ENCODE measurements around the gene PLCG1. TPM values are rescaled to one million over a fixed set of nuclear protein-coding genes. Genes with fewer than 3 reads are reported as not detected.

PLCG1 gene
- total and polyA plus RNA-seq, 2 donors (not counting 3 experiments of a cell fraction or from before 2014, with no cell fraction given): 164 to 224 TPM

- Histone ChIP-seq H3K27me3 (ENCODE audit: control insufficient read depth in 2 of 2, insufficient read depth in 2 of 2, low read length in 2 of 2) (no peaks in the 10 kb centered on the region), H3K9me1 (replicated peaks; ENCODE audit: control insufficient read depth, extremely low read depth, insufficient read depth, low read length) (no peaks in the 10 kb centered on the region), H3K4me2 (ENCODE audit: insufficient read depth, low read length) (no peak overlapping the region), H3K79me2 (ENCODE audit: control insufficient read depth, insufficient read depth, low read length) (no peaks in the 10 kb centered on the region), H3K36me3 (ENCODE audit: control insufficient read depth in 2 of 2, extremely low read depth in 1 of 2, insufficient read depth in 2 of 2, low read length in 2 of 2) (peaks cover 0 to 4% of the 10 kb centered on the region in 2 experiments), H4K20me1 (replicated peaks; ENCODE audit: control insufficient read depth, extremely low read depth, insufficient read depth, low read length) (no peaks in the 10 kb centered on the region), H3K9ac (replicated peaks; ENCODE audit: extremely low read depth, insufficient read depth, low read length) (no peak overlapping the region), H2AFZ (ENCODE audit: low read depth, low read length) (no peak overlapping the region), H3K4me1 (ENCODE audit: control insufficient read depth, extremely low read depth, insufficient read depth, low read length) (peaks cover 4% of the 10 kb centered on the region), H3K9me3 (replicated peaks; ENCODE audit: control insufficient read depth, insufficient read depth, low read length) (no peaks in the 10 kb centered on the region), H3K4me3 (replicated peaks in 1 of 3; ENCODE audit: insufficient read depth in 1 of 3, low read depth in 1 of 3, low read length in 3 of 3) (no peak overlapping the region), H3K27ac (ENCODE audit: insufficient read depth, low read depth, low read length) (no peak overlapping the region)
- ChIA-PET POLR2A (no interaction called here), CTCF (interaction anchor here (1.0 to 2.0 kb wide), 4 partner anchors 9 to 158 kb away, joined by 5 to 10 read pairs (median 5); no protein-coding TSS in a partner anchor)
- BruUV-seq (replicated peaks): no TSS peak
- dilution Hi-C loops (cut with MboI; ENCODE audit: extremely low pct_ligation_motif_present, low sequenced_read_pairs): no loop called here
- FAIRE-seq (no peak), DNase-seq (ENCODE audit: low read depth, low spot score) (no peak)
- intact Hi-C loops (cut with micrococcal nuclease): no loop called here
- no peak for TF ChIP-seq POLR2AphosphoS5 (IDR thresholded peaks at IDR 0.05; ENCODE audit: insufficient read depth, low read depth, low read length)
- TF ChIP-seq EZH2 (IDR thresholded peaks at IDR 0.05; ENCODE audit: borderline replicate concordance, low read depth, low read length, severe bottlenecking): no peak
- no peak for TF ChIP-seq JUN (IDR thresholded peaks at IDR 0.05; ENCODE audit: borderline replicate concordance, insufficient read depth, insufficient read length, low read depth)
- TF ChIP-seq GATA2 (IDR thresholded peaks at IDR 0.05; ENCODE audit: insufficient read depth, insufficient read length, low read depth, low read length): no peak
- TF ChIP-seq CTCF (IDR thresholded peaks at IDR 0.05; ENCODE audit: extremely low read depth in 1 of 2, insufficient read depth in 1 of 2, low read depth in 1 of 2, low read length in 2 of 2): no peak
- TF ChIP-seq MYC (IDR thresholded peaks at IDR 0.05; ENCODE audit: low read depth, low read length): no peak
- TF ChIP-seq POLR2A (IDR thresholded peaks at IDR 0.05; ENCODE audit: low read depth, low read length): no peak
- TF ChIP-seq MAX (IDR thresholded peaks at IDR 0.05; ENCODE audit: insufficient read depth, insufficient read length): no peak
- no peak for TF ChIP-seq FOS (IDR thresholded peaks at IDR 0.05; ENCODE audit: borderline replicate concordance, insufficient read depth, low read length)
These were observed 44.2 kb downstream of the PLCG1 start for GRCh38 chr20:41181567-41181966.

All from endothelial cell of umbilical vein (primary cell).